Measurements from ENCODE around the gene SH3TC2.

The SH3TC2 gene

DNA sequence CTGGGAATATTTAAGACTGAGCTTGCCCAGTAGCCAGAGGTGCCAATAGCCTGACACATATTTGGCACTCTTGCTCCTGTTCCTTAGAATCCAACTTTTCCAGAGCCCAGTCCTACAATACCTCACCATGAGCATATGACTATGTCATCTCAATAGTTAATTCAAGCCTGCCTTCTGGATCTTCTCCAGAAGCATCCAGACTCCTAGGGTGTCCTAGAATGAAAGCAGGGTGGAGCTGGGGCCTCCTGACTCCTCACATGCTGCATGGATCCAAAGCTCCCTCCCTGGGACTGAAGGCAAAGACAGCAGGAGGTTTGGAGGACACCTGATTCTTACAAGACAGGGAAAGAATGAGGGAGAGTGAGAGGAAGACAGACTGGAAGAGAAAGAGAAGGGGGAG lies 37.9 kb downstream of the SH3TC2 start:
- no peak overlapping the region for H3K27ac Mint-ChIP-seq
- H3K36me3 Mint-ChIP-seq, result no peaks in the 10 kb centered on the region
- no peaks in the 10 kb centered on the region for H3K9me3 Mint-ChIP-seq
- no peak overlapping the region for H3K4me3 Mint-ChIP-seq
- H3K4me1 Mint-ChIP-seq, result no peaks in the 10 kb centered on the region
- H3K27me3 Mint-ChIP-seq, result peaks cover 4% of the 10 kb centered on the region

DNA sequence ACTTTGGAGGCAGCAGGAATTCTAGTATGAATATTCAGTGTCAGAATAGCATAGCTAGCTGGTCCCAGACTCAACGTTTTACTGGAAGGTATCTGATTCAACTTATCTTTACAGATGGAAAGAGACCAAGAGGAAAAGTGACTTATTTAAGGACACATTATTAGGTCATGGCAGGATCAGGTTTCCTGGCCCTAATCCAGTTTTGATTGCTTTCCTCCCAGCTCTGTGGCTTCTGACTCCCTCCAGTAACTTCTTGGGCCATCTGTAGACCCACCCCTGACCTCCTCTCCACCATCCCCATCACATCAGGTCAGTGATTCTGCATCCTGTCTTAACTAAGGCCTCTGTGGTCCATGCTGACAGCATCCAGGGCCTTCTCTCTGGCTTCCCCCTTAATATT lies 38.4 kb downstream of the SH3TC2 start:
- Mint-ChIP-seq H3K4me1 (no peaks in the 10 kb centered on the region), H3K27me3 (peaks cover 4% of the 10 kb centered on the region), H3K4me3 (no peak overlapping the region)

DNA sequence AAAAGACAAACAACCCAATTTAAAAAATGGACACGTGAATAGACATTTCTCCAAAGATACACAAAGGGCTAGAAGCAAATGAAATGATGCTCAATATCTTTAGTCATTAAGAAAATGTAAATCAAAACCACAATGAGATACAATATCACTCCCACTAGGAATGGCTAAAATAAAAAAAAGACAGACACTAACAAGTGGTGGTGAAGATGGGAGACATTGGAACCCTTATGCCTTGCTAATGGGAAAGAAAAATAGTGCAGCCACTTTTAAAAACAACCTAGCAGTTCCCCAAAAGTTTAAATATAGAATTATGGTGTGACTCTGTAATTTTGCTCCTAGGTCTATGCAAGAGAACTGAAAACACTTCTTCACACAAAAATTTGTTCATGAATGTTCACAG lies 40.7 kb downstream of the SH3TC2 start:
- Mint-ChIP-seq H3K4me1 (no peaks in the 10 kb centered on the region), H3K27me3 (peaks cover 5% of the 10 kb centered on the region), H3K36me3 (no peaks in the 10 kb centered on the region)

More for the DNA sequence above, 38.4 kb downstream of the SH3TC2 start:
- no peaks in the 10 kb centered on the region for H3K36me3 Mint-ChIP-seq
- no peak overlapping the region for H3K27ac Mint-ChIP-seq
- no peaks in the 10 kb centered on the region for H3K9me3 Mint-ChIP-seq

DNA sequence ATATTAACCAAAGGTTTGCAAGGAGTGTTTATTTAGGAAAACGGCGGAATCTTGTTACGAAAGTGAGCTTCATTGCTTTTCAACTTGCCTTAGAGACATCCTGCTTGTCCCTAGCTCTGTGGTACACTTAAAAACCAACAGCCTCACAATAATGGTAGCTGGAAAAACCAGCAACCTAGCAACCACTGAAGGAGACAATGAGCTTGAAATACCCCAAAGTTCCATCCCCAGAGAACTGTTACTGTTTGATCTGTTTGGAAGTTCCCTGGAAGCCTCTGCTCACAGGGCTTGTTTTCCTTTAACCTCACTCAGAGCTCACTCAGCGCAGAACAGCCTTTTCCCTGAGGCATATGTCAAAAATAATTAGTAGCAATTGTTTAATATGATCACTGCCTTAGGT lies 43.2 kb downstream of the SH3TC2 start:
- Mint-ChIP-seq H3K4me1 (no peaks in the 10 kb centered on the region), H3K36me3 (no peaks in the 10 kb centered on the region), H3K27me3 (peaks cover 5% of the 10 kb centered on the region), H3K9me3 (no peaks in the 10 kb centered on the region), H3K27ac (no peak overlapping the region), H3K4me3 (no peak overlapping the region)

More for the DNA sequence above, 40.7 kb downstream of the SH3TC2 start:
- Mint-ChIP-seq H3K4me3 (no peak overlapping the region), H3K27ac (no peak overlapping the region), H3K9me3 (no peaks in the 10 kb centered on the region)

DNA sequence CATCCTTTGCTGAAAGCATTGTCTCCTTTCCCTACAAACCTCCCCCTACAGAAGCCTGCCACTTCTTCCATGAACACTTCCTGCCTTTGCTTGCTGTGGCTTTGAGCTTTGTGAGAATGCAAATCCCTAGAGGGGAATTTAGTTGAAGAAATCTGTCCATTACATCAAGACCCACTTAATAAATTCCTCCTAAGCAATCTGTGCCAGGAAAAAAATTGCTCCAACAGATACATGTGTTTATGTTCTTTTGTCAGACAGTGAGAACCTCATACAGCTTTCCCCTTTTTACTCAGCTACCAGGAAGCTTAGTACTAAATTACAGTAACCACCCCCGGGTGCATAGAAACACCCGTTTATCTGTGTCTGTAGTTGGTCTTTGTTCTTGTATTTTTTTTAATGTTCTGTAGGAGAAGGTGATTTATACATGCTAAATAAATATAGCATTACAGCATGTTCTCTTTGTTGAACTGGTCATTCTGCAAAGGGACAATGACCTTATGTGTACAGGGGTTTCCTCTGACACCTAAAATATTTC lies 43.9 kb downstream of the SH3TC2 start:
- Mint-ChIP-seq H3K36me3 (no peaks in the 10 kb centered on the region), H3K4me3 (no peak overlapping the region), H3K27me3 (peaks cover 5% of the 10 kb centered on the region), H3K4me1 (no peaks in the 10 kb centered on the region), H3K27ac (no peak overlapping the region), H3K9me3 (no peaks in the 10 kb centered on the region)

DNA sequence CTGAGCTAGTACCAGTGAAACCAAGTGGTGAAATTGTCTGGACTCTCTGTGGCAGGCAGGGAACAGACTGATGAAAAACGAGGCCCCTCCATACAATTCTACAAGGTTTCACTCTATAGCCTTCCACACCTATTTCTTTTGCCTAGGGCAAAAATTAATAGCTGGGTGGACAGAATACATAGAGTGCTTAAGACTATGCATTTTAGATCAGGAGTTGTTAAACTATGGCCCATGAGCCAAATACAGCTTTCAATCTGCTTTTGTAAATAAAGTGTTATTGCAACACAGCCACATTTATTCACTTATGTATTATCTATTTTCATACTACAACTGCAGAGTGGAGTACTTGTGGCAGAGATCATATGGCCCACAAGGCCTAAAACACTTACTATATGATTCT lies 45.2 kb downstream of the SH3TC2 start:
- Mint-ChIP-seq H3K36me3 (no peaks in the 10 kb centered on the region), H3K27me3 (peaks cover 5% of the 10 kb centered on the region), H3K27ac (no peak overlapping the region), H3K4me3 (no peak overlapping the region), H3K9me3 (no peaks in the 10 kb centered on the region), H3K4me1 (no peaks in the 10 kb centered on the region)

DNA sequence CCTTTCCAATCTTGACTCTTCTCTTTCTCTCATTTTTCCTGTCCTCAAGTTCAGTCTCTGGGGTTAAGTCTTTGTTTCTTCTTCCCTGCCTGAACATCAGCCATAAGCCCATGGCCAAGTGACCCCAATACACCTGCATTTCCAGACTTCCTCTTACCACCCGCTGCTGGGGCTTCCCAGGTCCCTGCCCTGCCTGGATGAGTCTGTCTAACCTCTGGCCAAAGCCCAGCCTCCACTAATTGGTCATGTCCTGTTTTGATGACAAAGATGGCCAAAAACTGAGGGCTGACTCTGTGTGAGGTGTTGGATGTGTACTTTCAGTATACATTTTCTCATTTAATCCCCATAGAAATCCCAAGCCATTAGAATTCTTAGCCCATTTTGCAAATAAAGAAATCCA lies 47.3 kb downstream of the SH3TC2 start:
- Mint-ChIP-seq H3K27me3 (peaks cover 4% of the 10 kb centered on the region), H3K27ac (no peak overlapping the region), H3K4me3 (no peak overlapping the region), H3K4me1 (no peaks in the 10 kb centered on the region), H3K36me3 (no peaks in the 10 kb centered on the region), H3K9me3 (no peaks in the 10 kb centered on the region)

DNA sequence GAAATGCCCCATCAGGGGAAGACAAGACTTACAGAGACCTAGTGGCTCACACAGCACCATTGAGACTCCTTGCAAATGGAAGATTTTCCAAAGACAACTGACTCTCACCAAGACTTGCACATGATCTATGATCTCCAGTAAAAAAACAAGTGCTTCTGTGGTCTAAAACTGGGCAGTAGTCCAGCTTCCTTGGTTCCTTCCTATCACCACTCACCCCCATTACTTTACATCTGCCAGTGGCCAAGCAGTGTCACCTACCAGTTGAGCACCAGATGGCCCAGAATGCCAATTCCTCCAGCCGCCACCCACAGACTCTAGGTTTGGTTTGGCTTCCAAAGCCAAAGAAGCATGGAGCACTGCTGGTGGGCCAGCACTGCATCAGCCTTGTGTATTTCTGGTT lies 47.7 kb downstream of the SH3TC2 start:
- no peak overlapping the region for H3K4me3 Mint-ChIP-seq
- H3K9me3 Mint-ChIP-seq, result no peaks in the 10 kb centered on the region
- no peak overlapping the region for H3K27ac Mint-ChIP-seq
- peaks cover 1% of the 10 kb centered on the region for H3K27me3 Mint-ChIP-seq
- no peaks in the 10 kb centered on the region for H3K36me3 Mint-ChIP-seq
- H3K4me1 Mint-ChIP-seq, result no peaks in the 10 kb centered on the region

DNA sequence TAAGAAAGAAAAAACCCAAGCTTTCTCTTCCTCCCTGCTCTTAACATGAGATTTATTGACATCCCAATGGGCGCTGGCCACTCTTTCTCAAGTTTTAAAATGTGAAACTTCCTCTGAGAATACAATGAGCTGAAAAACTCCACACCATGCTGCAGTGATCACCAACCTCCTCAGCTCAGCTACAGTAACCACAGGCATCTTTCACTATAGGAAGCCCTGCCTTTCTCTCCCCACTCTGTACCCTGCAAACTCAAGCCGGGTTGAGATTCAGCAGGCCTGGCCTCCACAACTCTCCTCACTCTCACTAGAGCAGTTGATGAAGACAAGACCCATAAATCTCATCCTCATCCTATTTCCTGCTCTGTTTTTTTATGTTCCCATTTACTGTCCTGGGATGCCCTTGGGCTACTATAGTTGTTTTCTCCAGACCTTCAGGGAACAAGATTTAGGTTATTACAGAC lies 48.3 kb downstream of the SH3TC2 start:
- Mint-ChIP-seq H3K27me3 (peaks cover 1% of the 10 kb centered on the region), H3K9me3 (no peaks in the 10 kb centered on the region), H3K4me3 (no peak overlapping the region), H3K27ac (no peak overlapping the region), H3K36me3 (no peaks in the 10 kb centered on the region), H3K4me1 (no peaks in the 10 kb centered on the region)

DNA sequence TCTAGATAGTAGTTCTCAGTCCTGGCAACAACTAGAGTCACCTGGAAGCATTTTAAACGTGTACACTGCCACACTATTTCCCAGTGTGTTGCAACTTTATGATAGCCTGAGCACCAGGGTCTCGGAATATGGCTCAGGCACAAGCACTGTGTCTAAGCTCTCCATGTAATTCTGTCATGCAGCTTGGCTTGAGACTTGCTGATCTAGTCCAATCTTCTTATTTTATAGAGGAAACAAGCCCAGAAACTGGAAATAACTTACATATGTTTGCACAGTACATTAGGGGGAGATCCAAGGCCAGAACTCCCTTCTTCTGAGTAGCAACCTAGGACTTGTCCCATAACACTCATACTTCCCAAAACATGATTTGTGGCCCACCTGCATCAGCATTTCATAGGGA lies 49.1 kb downstream of the SH3TC2 start:
- Mint-ChIP-seq H3K36me3 (no peaks in the 10 kb centered on the region), H3K27ac (no peak overlapping the region), H3K4me1 (no peaks in the 10 kb centered on the region), H3K27me3 (peaks cover 1% of the 10 kb centered on the region), H3K9me3 (no peaks in the 10 kb centered on the region), H3K4me3 (no peak overlapping the region)

DNA sequence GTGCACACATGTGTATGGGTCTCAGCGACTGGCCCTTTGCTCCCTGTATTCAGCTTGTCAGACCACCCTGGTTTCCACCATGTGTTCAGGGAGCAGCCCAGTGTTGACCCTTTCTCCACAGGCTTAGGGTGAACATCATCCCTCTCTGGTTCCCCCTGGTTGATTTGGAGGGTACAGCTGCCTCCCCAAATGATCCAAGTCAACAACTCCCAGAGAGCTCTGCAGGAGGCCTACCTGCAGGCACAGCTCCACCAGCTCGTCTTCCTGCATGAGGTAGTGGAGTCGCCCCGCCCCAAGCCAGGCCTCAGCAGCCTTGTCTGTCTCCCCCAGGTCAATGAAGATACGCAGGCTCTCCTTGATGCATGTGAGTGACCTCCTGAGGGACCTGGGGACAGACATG lies 50.5 kb downstream of the SH3TC2 start:
- Mint-ChIP-seq H3K4me3 (no peak overlapping the region), H3K4me1 (no peaks in the 10 kb centered on the region), H3K27me3 (no peaks in the 10 kb centered on the region), H3K36me3 (no peaks in the 10 kb centered on the region), H3K27ac (no peak overlapping the region), H3K9me3 (no peaks in the 10 kb centered on the region)

DNA sequence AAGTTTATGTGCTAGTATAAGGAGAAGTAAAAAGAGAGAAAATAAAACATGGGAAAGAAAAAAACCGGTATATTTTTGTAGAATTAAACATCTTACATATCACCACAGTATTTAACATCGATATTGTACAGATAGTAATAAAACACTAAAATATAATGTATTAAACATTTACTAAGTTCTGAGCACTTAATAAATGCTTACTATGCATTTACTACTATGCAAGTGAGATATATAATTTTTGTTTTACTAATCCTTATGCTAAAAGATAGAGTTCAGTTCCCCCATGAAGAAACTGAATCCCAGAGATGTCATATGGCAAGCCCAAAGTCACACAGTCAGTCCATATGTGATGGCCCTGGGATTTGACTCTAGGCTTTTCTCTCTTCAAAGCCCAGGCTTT lies 51.1 kb downstream of the SH3TC2 start:
- H3K4me3 Mint-ChIP-seq, result no peak overlapping the region
- no peaks in the 10 kb centered on the region for H3K36me3 Mint-ChIP-seq
- H3K27ac Mint-ChIP-seq, result no peak overlapping the region
- H3K4me1 Mint-ChIP-seq, result no peaks in the 10 kb centered on the region
- H3K9me3 Mint-ChIP-seq, result no peaks in the 10 kb centered on the region
- H3K27me3 Mint-ChIP-seq, result no peaks in the 10 kb centered on the region

DNA sequence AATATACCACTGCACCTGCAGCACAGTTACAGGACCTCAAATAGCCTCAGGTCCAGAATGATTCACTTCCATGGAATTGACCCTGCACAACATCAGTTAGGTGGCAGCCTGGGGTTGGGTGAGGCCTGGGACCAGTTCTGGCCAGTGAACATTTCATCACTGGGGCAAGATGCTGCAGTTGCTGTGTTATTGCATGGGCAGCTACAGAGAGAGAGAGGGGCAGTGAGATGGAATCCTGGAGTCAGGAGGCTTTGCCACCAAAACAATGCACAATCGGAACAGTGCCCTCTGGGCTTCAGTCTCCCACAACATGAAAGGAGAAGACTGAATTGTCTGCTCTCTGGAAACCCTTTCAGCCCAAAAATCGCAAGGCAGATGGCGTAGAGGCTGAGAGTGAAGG lies 51.8 kb downstream of the SH3TC2 start:
- H3K27me3 Mint-ChIP-seq, result no peaks in the 10 kb centered on the region
- no peak overlapping the region for H3K4me3 Mint-ChIP-seq
- H3K9me3 Mint-ChIP-seq, result no peaks in the 10 kb centered on the region
- H3K4me1 Mint-ChIP-seq, result no peaks in the 10 kb centered on the region
- no peaks in the 10 kb centered on the region for H3K36me3 Mint-ChIP-seq
- H3K27ac Mint-ChIP-seq, result no peak overlapping the region

DNA sequence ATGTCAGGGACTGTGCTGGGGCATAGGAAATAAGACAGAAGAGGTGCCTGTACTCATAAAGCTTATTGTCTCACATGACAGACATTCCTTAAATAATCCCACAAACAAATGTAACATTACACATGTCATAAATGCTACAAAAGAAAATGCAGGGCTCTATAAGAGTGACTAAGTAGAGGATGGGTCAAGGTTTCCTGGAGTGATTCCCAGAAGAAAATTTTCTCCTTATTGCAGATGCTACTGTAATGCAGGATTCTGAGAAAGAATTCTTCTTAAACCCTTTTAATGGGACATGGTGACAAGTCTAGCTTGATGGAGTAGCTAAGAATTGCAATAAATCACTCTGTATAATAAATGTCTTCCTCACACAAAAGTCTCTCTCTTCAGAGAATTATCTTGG lies 55.7 kb downstream of the SH3TC2 start:
- H3K36me3 Mint-ChIP-seq, result no peaks in the 10 kb centered on the region
- H3K4me3 Mint-ChIP-seq, result no peak overlapping the region
- H3K27ac Mint-ChIP-seq, result no peak overlapping the region
- no peaks in the 10 kb centered on the region for H3K27me3 Mint-ChIP-seq
- no peaks in the 10 kb centered on the region for H3K4me1 Mint-ChIP-seq
- no peaks in the 10 kb centered on the region for H3K9me3 Mint-ChIP-seq

DNA sequence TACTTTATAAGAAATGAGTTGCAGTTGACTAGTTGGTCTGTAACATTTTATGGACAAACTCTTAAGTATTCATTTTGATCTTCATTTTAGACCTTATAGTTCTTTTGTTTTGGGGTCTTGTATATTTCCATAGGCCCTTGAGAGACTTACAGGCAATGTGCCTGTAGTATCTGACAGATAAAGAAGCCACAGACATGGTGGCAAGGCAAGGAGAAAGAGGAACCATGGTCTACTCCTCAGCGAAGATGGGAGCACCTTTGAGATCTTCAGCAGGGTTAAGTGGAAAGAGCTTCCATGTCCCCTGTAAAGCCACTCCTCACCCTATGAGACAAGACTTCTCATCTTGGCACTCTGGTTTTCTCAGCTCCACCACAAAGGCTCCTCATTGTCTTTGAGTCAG lies 56.4 kb downstream of the SH3TC2 start:
- Mint-ChIP-seq H3K27me3 (peaks cover 2% of the 10 kb centered on the region), H3K36me3 (no peaks in the 10 kb centered on the region), H3K27ac (no peak overlapping the region), H3K4me1 (no peaks in the 10 kb centered on the region), H3K4me3 (no peak overlapping the region), H3K9me3 (no peaks in the 10 kb centered on the region)

DNA sequence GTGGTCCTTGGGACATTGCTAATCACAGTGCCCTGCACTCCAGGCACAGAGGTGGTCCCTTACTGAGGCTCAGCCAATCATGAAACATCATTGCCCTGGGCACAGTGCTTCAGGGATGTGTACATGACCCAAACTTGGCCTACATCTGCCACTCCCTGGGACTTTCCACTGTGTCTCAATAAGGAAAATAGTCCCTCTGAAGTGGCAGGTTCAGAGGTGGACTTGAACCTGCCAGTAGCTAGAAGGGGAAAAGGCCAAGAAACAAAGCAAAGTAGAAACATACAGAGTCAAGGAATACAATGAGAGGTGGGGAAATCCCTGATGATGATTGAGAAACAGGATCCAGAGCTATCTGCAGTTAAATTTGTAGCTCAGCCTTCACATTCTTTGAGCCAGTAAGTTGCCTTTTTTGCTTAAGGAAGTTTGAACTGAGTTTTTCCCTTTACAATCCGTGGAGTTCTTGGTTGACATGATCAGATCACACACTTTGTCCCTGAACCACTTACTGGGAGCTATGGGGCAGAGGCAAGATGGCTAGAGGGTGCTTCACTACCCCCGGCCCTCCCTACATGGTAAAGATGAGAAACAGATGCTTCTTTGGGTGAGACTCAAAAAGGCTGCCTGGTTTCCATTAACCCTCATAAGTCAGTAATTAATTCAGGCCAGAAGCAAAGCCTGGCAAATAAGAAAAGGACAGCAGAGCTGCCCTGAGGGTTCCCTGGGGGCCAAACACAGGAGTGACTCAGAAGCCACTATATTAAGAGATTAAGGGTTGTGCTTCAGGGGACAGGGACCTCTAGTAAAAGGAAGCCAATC lies 57.6 kb downstream of the SH3TC2 start:
- Mint-ChIP-seq H3K27ac (no peak overlapping the region), H3K4me1 (no peaks in the 10 kb centered on the region), H3K9me3 (no peaks in the 10 kb centered on the region), H3K4me3 (no peak overlapping the region), H3K27me3 (peaks cover 2% of the 10 kb centered on the region), H3K36me3 (no peaks in the 10 kb centered on the region)

DNA sequence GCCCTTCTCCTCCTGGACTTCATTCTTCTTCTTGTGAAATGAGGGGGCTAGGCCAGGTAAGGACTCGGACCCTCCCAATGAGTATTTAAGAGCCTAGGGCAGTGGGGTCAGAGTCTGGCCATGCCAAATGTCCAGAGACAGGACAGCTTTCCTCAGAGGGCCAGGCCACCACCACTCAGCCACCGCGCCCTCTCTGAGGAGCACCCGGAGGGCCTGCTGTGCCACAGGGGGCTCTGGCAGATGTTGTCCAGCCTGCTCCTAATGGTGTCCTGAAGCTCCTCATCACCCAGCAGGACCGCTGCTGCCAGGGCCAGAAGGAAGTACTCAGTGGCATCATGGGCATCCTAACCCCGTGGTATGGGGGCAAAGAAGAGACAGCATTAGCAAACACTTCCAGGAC lies 58.3 kb downstream of the SH3TC2 start:
- Mint-ChIP-seq H3K27ac (no peak overlapping the region), H3K4me1 (no peaks in the 10 kb centered on the region), H3K9me3 (no peaks in the 10 kb centered on the region), H3K4me3 (no peak overlapping the region), H3K36me3 (no peaks in the 10 kb centered on the region), H3K27me3 (peaks cover 4% of the 10 kb centered on the region)

All from activated naive CD4-positive, alpha-beta T cell treated with anti-CD3 and anti-CD28 coated beads, Interleukin-2, amount 50 U/mL, for 24 hours (primary cell).